Measurements from ENCODE around the gene MAP1LC3A.
"Not testable (repeated sequence)": the region's sequence is repeated elsewhere in the genome, so short reads cannot be mapped to it uniquely, and the experiment has no call there.

MAP1LC3A gene

DNA sequence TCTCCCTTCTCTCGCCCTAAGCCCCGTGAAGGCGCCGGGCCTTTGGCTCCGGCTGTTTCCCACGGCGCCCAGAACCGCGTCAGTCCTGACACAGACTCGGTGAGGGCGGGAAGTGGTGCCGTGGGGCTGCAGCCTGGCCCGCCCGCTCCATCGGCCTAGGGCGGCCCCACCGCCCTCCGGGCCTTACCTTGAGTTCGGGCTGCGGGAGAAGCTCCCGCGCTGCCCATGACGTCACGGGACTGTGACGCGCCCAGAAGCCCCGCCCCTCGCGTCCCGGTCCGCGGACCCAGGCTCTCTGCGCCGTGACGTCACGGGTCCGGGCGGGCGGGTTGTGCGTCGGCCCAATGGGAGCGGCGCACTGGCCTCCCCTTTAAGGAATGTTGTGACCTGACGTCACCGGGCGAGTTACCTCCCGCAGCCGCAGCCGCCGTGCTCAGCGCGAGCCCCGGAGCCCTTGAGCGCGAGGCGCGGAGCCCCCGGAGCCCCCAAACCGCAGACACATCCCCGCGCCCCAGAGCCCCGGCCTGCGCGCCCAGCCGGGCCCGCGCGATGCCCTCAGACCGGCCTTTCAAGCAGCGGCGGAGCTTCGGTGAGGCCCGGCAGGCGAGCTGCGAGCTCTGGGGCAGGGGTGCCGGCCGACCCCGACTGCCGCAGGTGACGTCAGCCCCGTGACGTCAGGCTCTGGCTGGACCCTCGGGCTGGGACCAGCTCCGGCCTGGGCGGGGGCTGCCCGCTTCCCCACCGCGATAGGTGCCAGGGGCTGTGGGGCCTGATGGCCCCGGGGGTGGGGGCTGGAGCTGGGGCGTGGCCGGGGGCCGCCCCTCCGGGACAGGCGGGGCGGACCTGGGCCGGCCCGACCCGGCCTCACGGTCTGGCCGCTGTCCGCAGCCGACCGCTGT is at the start of gene MAP1LC3A:
Gene MAP1LC3A (plus strand): TSS at position 399 of the 899 bp plus-strand sequence. CDS start 151 bp downstream, at position 550.
- DNase-seq, result peak; percentile 97

GRCh38 chr20:34510575-34510974 is 47.9 kb upstream of the MAP1LC3A start:
- DNase-seq, result no peak

GRCh38 chr20:34511891-34512265 is 46.6 kb upstream of the MAP1LC3A start:
- DNase-seq, result no peak

DNA sequence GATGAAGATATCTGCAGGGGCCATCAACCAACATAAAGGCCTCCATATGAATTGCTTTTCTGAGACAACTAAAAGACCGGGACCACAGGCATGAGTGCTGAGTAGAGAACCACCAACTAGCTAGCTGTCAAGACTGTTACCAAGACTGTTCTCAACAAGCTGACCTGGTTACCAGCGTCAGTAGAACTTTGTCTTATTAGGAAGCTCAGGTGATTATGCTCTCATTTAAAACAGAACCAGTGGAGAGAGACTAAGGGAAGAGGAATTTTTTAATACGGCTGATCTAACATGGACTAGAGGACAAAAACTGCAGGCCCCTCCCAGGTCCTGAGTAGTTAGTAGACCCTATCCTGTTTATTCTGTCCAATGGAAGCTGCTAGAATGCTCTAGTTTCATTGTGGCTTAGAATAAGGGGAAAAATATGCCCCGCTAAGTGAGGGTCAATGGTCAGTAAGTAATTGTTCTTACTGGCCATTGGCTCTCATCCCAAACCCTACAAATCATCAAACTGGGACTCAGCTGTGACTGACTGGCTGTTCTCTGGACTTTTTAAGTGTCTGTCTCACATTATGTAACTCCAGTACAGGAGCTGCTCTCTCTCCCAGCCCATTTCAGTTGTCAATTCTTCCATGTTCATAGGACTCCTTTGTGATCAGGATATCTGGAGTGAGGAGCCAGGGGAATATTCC is 46.1 kb upstream of the MAP1LC3A start:
- no peak for DNase-seq

DNA sequence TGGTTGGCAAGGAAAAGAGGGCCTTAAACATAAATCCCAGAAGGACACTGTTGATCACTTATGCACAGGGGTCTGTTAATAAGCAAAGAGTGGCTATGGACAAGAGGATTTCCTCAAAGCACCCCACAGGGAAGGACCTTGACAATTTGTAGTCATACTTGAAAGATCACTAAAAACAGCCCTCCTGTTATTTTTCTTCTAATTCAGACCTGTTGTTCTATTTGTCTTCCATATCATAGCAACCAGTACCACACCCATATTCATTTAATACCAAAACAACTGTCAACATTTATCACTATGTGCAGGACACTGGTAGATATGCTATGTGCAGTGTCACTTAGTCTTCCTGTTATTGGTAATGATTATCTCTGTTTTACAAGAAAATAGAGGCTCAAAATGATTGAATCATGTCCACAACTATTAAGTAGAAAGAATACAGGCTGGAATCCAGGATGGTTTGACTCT is 45.5 kb upstream of the MAP1LC3A start:
- DNase-seq, result no peak

GRCh38 chr20:34514034-34514433 is 44.5 kb upstream of the MAP1LC3A start:
- not testable (repeated sequence) for DNase-seq

DNA sequence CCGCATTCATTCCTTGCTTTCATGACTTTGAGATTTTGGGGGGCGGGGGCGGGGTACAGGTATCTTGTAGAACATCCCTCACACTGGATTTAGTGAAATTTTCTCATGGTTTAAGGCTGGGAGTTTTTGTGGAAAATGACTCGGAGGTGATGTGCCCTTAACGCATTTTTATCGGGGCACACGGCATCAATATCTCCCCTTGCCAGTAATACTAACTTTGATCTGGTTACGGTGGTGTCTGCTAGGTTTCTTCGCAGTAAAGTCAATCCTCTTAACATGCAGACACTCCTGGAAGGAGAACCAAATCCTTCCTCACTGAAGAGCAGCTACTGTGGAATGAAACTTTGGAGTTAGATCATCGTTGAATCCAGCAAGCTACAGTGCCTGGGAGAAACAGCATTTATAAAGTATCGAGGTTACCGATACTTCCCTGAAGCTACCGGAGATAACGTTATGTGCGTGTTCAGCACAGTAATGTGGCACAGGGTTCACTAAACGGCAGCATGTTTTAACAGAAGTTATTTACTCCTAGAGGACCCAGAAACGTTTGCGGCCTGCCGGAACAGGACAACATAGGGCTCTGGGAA is 43.5 kb upstream of the MAP1LC3A start:
- DNase-seq, result no peak

GRCh38 chr20:34515484-34516246 is 42.9 kb upstream of the MAP1LC3A start:
- DNase-seq, result peak; percentile 36

GRCh38 chr20:34516247-34517113 is 42.0 kb upstream of the MAP1LC3A start, which contains the start of gene DYNLRB1:
Gene DYNLRB1, plus strand, starts transcription at chr20:34516422. Its CDS starts 37 bp downstream, at chr20:34516459.
- DNase-seq, result peak; percentile 96

DNA sequence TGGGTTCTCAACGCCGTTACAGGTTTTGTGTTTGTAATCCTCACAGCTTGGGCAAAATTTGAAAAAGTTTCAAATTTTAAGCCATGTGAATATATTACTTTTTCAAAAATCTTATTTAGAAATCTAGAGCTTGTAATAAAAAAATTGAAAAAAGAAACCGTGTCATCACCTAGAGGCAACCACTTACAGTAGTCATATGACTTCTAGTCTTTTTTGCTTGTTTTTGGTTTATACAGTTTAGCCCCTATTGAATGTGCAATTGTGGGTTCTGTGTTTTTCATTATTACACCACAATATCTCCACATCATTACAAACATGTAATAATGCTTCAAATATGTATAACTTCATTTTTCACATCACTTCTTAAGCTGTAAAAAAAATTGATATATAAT is 41.4 kb upstream of the MAP1LC3A start:
- DNase-seq, result no peak

GRCh38 chr20:34518863-34519262 is 39.7 kb upstream of the MAP1LC3A start:
- DNase-seq, result not testable (repeated sequence)

DNA sequence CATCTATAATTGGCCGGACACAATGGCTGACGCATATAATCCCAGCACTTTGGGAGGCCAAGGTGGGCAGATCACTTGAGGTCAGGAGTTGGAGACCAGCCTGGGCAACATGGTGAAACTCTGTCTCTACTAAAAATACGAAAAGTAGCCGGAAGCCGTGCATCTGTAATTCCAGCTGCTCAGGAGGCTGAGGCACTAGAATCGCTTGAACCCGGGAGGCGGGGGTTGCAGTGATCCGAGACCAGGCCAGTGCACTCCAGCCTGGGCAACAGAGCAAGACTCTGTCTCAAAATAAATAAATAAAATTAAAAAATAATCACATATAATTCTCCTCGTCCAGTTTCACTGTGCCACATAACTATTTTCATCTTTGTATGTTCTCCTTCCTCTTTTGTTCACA is 38.7 kb upstream of the MAP1LC3A start:
- not testable (repeated sequence) for DNase-seq

DNA sequence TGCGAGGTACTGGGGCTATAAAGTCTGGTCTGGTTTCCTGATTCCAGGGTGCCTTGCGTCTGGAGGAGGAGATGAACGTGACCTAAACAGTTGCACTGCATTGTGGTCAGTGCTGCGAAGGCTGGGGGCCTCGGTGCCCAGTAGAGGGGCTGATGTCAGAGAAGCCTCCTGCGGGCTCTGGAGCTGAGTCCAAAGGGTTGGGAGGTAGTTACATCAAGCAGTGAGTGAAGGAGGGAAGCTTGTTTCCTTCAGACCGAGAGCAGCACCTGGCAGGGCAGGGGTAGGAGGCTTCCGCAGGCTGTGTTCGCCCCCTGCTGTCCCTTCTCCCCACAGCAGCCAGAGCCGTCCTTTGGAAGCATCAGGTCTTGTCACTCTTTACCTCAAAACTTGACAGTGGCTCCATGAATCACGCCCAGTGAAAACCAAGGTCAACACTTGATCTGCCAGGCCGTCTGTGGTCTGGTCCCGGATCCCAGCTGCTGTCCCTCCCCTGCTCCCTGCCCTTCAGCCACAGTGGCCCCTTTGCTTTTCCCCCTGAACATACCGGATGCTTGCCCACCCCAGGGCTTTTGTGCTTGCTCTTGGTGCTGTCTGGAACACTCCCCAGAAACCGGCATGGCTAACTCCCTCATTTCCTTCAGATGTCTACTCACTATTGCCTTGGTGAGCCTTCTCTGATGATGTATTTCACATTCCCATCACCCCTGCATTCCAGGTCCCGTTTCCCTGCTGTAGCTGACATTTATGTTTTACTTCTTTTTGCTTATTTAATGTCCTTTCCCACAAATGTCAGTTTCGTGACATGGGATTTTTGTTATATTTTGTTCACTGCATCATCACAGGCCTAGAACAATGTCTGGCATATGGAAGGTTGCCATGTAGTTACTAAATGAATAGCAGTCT is 35.3 kb upstream of the MAP1LC3A start:
- DNase-seq, result peak; percentile 50

DNA sequence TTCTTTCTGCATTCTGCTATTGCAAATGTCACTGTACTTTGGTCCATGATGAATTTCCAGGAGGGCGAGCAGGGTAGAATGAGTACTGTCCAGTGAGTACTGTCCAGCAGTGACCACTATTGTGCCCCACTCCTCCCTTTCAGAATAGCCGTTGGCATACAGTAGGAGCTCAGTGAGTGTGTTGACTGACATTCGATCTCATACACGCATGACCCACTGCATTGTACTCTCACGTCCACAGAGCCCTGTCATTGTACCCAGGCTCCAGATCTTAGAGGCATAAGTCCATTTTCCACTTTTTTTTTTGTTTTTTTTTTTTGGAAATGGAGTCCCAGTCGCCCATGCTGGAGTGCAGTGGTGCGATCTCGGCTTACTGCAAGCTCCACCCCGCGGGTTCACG is 34.1 kb upstream of the MAP1LC3A start:
- no peak for DNase-seq

DNA sequence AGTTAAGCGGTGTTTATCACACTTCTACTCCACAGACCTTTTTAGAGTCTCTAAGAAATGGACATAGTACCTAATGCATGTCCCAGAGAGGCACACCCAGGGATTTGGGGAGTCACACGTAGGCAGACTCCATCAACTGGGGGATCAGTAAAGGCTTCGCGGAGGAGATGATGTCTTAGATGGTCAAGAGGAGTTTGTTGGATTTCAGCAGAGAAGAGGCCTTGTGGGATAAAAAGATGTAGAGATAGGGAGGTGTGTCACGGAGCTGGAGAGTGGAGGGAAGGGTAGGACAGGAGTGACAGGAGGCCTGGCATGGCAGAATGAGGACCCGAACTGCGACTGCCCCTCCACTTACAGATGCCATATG is 33.2 kb upstream of the MAP1LC3A start:
- DNase-seq, result no peak

DNA sequence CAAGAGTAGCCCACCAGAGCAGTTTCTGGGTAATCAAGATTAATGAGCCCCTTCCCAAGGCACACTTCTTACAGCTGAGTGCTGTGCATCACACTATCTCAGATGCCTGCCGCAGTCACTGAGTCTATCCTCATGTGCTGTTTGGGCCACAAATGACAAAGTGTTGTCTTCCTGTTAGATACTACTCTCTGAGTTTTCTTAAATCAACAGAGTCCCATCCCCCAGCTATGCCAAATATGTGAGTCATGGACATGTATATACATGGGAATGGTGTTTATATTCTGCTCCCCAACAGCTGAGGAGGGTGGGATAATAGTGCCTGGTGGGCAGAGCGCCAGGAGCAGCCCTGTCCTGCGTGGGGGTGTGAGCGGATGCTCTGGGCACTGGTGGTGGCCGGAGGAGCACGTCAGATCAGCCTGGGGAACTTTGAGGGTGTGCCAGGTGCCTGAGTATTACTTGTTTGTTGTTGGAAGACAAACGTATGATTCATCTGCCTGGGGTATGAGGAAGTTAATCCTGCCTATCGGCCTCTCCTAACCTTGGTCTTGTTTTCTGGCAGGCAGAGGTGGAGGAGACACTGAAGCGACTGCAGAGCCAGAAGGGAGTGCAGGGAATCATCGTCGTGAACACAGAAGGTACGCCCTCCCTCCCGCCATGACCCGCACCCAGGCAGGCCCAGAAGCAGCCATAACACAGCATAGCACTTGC is 32.7 kb upstream of the MAP1LC3A start:
- DNase-seq, result peak; percentile 92

DNA sequence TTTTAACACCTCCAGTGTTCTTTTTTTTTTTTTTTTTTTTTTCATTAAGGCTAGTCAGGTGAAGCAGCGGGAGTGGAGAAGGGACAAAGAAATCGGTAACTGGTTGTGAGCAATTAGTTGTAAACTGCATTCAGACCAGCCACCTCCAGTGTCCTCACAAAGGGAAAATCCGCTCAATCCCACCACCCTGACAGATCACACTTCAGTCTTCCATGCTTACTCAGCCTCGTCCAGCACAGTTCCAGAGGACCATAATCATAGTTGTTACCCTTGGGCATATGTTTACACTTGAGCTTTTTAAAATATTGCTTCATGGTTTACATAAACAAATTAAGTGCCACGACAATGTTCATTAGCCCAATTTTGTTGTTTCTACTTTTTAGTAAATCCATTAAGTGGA is 32.1 kb upstream of the MAP1LC3A start:
- DNase-seq, result no peak

GRCh38 chr20:34527016-34527415 is 31.5 kb upstream of the MAP1LC3A start:
- no peak for DNase-seq

DNA sequence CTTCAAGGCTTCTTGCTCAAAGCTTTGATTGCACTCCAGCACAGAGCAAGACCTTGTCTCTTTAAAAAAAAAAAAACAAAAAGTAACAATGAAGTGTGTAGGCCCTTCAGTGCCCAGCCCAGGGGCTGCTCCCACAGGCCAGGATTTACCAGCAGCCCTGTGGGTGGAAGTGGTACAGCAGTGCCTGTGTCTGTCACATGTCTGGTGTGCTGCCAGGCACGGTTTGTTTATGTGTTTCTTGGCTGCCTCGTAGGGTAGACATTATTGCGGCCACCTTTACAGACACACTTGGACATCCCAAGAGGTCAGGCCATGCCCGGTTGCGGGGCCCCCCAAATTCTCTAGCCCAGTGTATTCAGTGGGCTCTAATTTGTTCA is 29.6 kb upstream of the MAP1LC3A start:
- DNase-seq, result no peak

DNA sequence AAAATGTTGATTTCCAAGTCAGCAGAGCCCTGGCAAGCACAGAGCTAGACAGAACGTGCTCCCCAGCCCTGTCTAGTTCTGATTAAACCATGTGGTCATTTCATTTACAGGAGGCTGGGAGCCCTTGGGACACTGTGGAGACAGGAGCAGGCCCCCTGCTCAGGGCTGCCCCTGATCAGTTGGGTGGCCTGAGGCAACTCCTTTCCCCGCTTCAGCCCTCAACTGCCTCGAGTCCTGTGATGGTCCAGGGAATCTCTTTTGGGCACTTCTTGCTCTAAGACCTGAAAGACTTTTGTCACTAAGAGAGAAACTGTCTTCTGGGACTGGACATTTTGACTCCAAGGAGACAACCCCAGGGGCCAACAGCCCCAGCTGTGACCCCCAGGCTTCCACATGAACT is 28.8 kb upstream of the MAP1LC3A start:
- no peak for DNase-seq
